ENCODE measurements around the gene FYN. TPM values are rescaled to one million over a fixed set of nuclear protein-coding genes. Genes with fewer than 3 reads are reported as not detected.

Gene FYN
- total and polyA plus RNA-seq, 2 of the 13 experiments (the other 11 are each of a cell fraction or from before 2014, with no cell fraction given): 15.5 to 24.6 TPM

- TF ChIP-seq KLF16 (CRISPR knock-in tag; IDR thresholded peaks at IDR 0.05) (no peak), ZNF672 (CRISPR knock-in tag; IDR thresholded peaks at IDR 0.05) (no peak), ZKSCAN1 (IDR thresholded peaks at IDR 0.05; ENCODE audit: low read length) (no peak), ARNT (IDR thresholded peaks at IDR 0.05) (no peak), SP5 (CRISPR knock-in tag; IDR thresholded peaks at IDR 0.05; ENCODE audit: borderline replicate concordance, low read depth) (no peak), GATAD2A (CRISPR knock-in tag; IDR thresholded peaks at IDR 0.05) (peak; percentile 82), SIN3B (IDR thresholded peaks at IDR 0.05; ENCODE audit: low read length) (no peak), ZNF441 (CRISPR knock-in tag; IDR thresholded peaks at IDR 0.05; ENCODE audit: borderline replicate concordance) (no peak), ZNF557 (CRISPR knock-in tag; IDR thresholded peaks at IDR 0.05) (no peak), ZNF547 (CRISPR knock-in tag; IDR thresholded peaks at IDR 0.05) (no peak), ZNF510 (CRISPR knock-in tag; IDR thresholded peaks at IDR 0.05; ENCODE audit: low read depth) (no peak), ZNF772 (CRISPR knock-in tag; IDR thresholded peaks at IDR 0.05) (no peak), ZNF75D (CRISPR knock-in tag; IDR thresholded peaks at IDR 0.05; ENCODE audit: borderline replicate concordance) (no peak), BRCA1 (CRISPR knock-in tag; IDR thresholded peaks at IDR 0.05) (no peak), SALL2 (CRISPR knock-in tag; IDR thresholded peaks at IDR 0.05) (no peak), FOXM1 (CRISPR knock-in tag; IDR thresholded peaks at IDR 0.05) (no peak), BATF2 (CRISPR knock-in tag; IDR thresholded peaks at IDR 0.05) (no peak), JARID2 (CRISPR knock-in tag; IDR thresholded peaks at IDR 0.05; ENCODE audit: insufficient replicate concordance) (no peak), PPARG (CRISPR knock-in tag; conservative IDR thresholded peaks at IDR 0.05) (no peak; the same call in 1 of the 2 replicates), ZBTB3 (CRISPR knock-in tag; IDR thresholded peaks at IDR 0.05; ENCODE audit: borderline replicate concordance, low read depth) (no peak), SNAI1 (CRISPR knock-in tag; IDR thresholded peaks at IDR 0.05; ENCODE audit: borderline replicate concordance) (no peak), MBNL3 (CRISPR knock-in tag; conservative IDR thresholded peaks at IDR 0.05) (no peak), ZFP1 (CRISPR knock-in tag; IDR thresholded peaks at IDR 0.05) (no peak), ZNF720 (CRISPR knock-in tag; IDR thresholded peaks at IDR 0.05) (no peak)
- TF ChIP-seq, protein P1, sequence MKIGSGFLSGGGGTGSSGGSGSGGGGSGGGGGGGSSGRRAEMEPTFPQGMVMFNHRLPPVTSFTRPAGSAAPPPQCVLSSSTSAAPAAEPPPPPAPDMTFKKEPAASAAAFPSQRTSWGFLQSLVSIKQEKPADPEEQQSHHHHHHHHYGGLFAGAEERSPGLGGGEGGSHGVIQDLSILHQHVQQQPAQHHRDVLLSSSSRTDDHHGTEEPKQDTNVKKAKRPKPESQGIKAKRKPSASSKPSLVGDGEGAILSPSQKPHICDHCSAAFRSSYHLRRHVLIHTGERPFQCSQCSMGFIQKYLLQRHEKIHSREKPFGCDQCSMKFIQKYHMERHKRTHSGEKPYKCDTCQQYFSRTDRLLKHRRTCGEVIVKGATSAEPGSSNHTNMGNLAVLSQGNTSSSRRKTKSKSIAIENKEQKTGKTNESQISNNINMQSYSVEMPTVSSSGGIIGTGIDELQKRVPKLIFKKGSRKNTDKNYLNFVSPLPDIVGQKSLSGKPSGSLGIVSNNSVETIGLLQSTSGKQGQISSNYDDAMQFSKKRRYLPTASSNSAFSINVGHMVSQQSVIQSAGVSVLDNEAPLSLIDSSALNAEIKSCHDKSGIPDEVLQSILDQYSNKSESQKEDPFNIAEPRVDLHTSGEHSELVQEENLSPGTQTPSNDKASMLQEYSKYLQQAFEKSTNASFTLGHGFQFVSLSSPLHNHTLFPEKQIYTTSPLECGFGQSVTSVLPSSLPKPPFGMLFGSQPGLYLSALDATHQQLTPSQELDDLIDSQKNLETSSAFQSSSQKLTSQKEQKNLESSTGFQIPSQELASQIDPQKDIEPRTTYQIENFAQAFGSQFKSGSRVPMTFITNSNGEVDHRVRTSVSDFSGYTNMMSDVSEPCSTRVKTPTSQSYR (CRISPR knock-in tag; IDR thresholded peaks at IDR 0.05; ENCODE audit: borderline replicate concordance): no peak
- TF ChIP-seq, protein P2, sequence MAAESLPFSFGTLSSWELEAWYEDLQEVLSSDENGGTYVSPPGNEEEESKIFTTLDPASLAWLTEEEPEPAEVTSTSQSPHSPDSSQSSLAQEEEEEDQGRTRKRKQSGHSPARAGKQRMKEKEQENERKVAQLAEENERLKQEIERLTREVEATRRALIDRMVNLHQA (CRISPR knock-in tag; IDR thresholded peaks at IDR 0.05): no peak
- TF ChIP-seq, protein P3, sequence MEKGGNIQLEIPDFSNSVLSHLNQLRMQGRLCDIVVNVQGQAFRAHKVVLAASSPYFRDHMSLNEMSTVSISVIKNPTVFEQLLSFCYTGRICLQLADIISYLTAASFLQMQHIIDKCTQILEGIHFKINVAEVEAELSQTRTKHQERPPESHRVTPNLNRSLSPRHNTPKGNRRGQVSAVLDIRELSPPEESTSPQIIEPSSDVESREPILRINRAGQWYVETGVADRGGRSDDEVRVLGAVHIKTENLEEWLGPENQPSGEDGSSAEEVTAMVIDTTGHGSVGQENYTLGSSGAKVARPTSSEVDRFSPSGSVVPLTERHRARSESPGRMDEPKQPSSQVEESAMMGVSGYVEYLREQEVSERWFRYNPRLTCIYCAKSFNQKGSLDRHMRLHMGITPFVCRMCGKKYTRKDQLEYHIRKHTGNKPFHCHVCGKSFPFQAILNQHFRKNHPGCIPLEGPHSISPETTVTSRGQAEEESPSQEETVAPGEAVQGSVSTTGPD (CRISPR knock-in tag; IDR thresholded peaks at IDR 0.05): no peak
These were observed 196.9 kb downstream of the FYN start (continued) for GRCh38 chr6:111676383-111676782.

Measured in HepG2 (cell line).